Neural cell (in vitro differentiated cells): ENCODE data around the gene PPHLN1. TPM values are rescaled to one million over a fixed set of nuclear protein-coding genes. Genes with fewer than 3 reads are reported as not detected.
"Not testable (repeated sequence)": the region's sequence is repeated elsewhere in the genome, so short reads cannot be mapped to it uniquely, and the experiment has no call there.

Experiments used
- H2AFZ ChIP-seq: fragments of 200-600, 300-800 bp; sonication (generic), shearing (Covaris generic); 2 replicates; pipeline ENCODE4 v1.6.0; 2014; ENCODE audit warnings: low read depth, mild to moderate bottlenecking, antibody characterized with exemption, low read length, moderate library complexity
- H3F3A ChIP-seq: fragments of 200-600 bp; shearing (Covaris generic); 2 replicates; pipeline ENCODE4 v1.6.1; 2016; ENCODE audit warnings: mild to moderate bottlenecking, moderate library complexity, mixed read lengths, antibody characterized with exemption, low read length; ENCODE audit not compliant: insufficient read depth, poor library complexity, severe bottlenecking
- H3K27ac ChIP-seq: fragments of 200-600, 300-800 bp; sonication (generic), shearing (Covaris generic); 2 replicates; pipeline ENCODE4 v1.5.1; 2014; ENCODE audit warnings: mild to moderate bottlenecking, low read length, moderate library complexity
- H3K27me3 ChIP-seq: fragments of 300-800, 200-600 bp; sonication (generic), shearing (Covaris generic); 2 replicates; pipeline ENCODE4 v1.6.0; 2014; ENCODE audit warnings: mild to moderate bottlenecking, low read depth, low read length, moderate library complexity; ENCODE audit not compliant: insufficient read depth
- H3K36me3 ChIP-seq: fragments of 300-800, 200-600 bp; sonication (generic), shearing (Covaris generic); 2 replicates; pipeline ENCODE4 v1.5.1; 2014; ENCODE audit warnings: mild to moderate bottlenecking, antibody characterized with exemption, low read length, moderate library complexity; ENCODE audit not compliant: insufficient read depth
- H3K4me2 ChIP-seq: fragments of 300-800, 200-600 bp; sonication (generic), shearing (Covaris generic); 2 replicates; pipeline ENCODE4 v1.6.0; 2014; ENCODE audit warnings: mild to moderate bottlenecking, low read length
- H3K4me3 ChIP-seq: fragments of 300-800, 200-600 bp; sonication (generic), shearing (Covaris generic); 2 replicates; pipeline ENCODE4 v1.5.1; 2014; ENCODE audit warnings: mild to moderate bottlenecking, low read length, moderate library complexity
- H3K79me2 ChIP-seq: fragments of 200-600 bp; shearing (Covaris generic); replicated peaks from 2 replicates; pipeline ENCODE4 v1.6.0; 2014; ENCODE audit warnings: mild to moderate bottlenecking, low read length, moderate library complexity; ENCODE audit not compliant: insufficient read depth
- H3K9ac ChIP-seq: fragments of 300-800, 200-600 bp; sonication (generic), shearing (Covaris generic); 2 replicates; pipeline ENCODE4 v1.6.1; 2016; ENCODE audit warnings: mild to moderate bottlenecking, low read length, mixed read lengths
- H3K9me2 ChIP-seq: fragments of 200-600 bp; shearing (Covaris generic); 2 replicates; pipeline ENCODE4 v1.6.1; 2016; ENCODE audit warnings: mild to moderate bottlenecking, low read length, mixed read lengths; ENCODE audit not compliant: insufficient read depth
- H3K9me3 ChIP-seq: fragments of 200-600, 300-800 bp; sonication (generic), shearing (Covaris generic); 2 replicates; pipeline ENCODE4 v1.6.1; 2016; ENCODE audit warnings: mild to moderate bottlenecking, mixed run types, low read length, moderate library complexity, mixed read lengths
- H4K20me1 ChIP-seq: fragments of 200-600 bp; shearing (Covaris generic); 2 replicates; pipeline ENCODE4 v1.6.1; 2016; ENCODE audit warnings: mild to moderate bottlenecking, mixed run types; ENCODE audit not compliant: insufficient read depth
- EP300 ChIP-seq: fragments of 450-650 bp; conservative IDR thresholded peaks from 2 replicates; pipeline ENCODE4 v1.6.1; 2014; ENCODE audit warnings: antibody characterized with exemption, mild to moderate bottlenecking, moderate library complexity; ENCODE audit not compliant: poor library complexity, severe bottlenecking
- EZH2 ChIP-seq: fragments of 200-600, 300-800 bp; shearing (Covaris generic), sonication (generic); IDR thresholded peaks from 2 replicates; pipeline ENCODE4 v1.6.1; 2014; ENCODE audit warnings: antibody characterized with exemption, low read length, borderline replicate concordance, mild to moderate bottlenecking; ENCODE audit not compliant: insufficient read depth, poor library complexity, severe bottlenecking
- MXI1 ChIP-seq: fragments of 450-650 bp; conservative IDR thresholded peaks from 2 replicates; pipeline ENCODE4 v1.6.1; 2014; ENCODE audit warnings: antibody characterized with exemption, mild to moderate bottlenecking; ENCODE audit not compliant: poor library complexity, severe bottlenecking
- POLR2AphosphoS5 ChIP-seq: IDR thresholded peaks from 2 replicates; pipeline ENCODE4 v1.6.1; 2012
- RAD21 ChIP-seq: fragments of 450-650 bp; conservative IDR thresholded peaks from 2 replicates; pipeline ENCODE4 v1.6.1; 2014; ENCODE audit warnings: antibody characterized with exemption, mild to moderate bottlenecking, moderate library complexity
- REST ChIP-seq: IDR thresholded peaks from 2 replicates; pipeline ENCODE4 v1.6.1; 2012; ENCODE audit warnings: borderline replicate concordance
- SMC3 ChIP-seq: fragments of 450-650 bp; conservative IDR thresholded peaks from 2 replicates; pipeline ENCODE4 v1.6.1; 2014; ENCODE audit warnings: antibody characterized with exemption, mild to moderate bottlenecking, moderate library complexity; ENCODE audit not compliant: poor library complexity
- TAF1 ChIP-seq: IDR thresholded peaks from 2 replicates; pipeline ENCODE4 v1.6.1; 2012; ENCODE audit warnings: low read depth
- polyA plus RNA-seq: library from polyadenylated mRNA; depleted of rRNA; stranded (reverse); fragments of >200 nt; gene quantifications from 2 replicates; pipeline ENCODE4 v1.2.3, GENCODE V29; 2014
- TF ChIP-seq, protein P1 (sequence below): fragments of 450-650 bp; IDR thresholded peaks from 2 replicates; pipeline ENCODE4 v1.5.1; 2014; ENCODE audit warnings: antibody characterized with exemption, mild to moderate bottlenecking, moderate library complexity; ENCODE audit not compliant: poor library complexity, severe bottlenecking

PPHLN1 gene
- polyA plus RNA-seq, 1 donor from 2014 or later: 192 TPM

- Histone ChIP-seq H3F3A (no peaks in the 10 kb centered on the region), H3K4me2 (no peak overlapping the region), H3K9me3 (no peaks in the 10 kb centered on the region)
Measured at GRCh38 chr12:42386308-42386707, 60.3 kb downstream of the PPHLN1 start.

DNA sequence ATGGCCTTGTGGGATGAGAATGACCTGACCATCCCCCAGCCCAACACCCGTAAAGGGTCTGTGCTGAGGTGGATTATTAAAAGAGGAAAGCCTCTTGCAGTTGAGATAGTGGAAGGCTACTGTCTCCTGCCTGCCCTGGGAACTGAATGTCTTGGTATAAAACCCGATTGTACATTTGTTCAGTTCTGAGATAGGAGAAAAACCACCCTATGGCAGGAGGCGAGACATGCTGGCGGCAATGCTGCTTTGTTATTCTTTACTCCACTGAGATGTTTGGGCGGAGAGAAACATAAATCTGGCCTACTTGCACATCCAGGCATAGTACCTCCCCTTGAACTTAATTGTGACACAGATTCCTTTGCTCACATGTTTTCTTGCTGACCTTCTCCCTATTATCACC is 62.1 kb downstream of the PPHLN1 start:
- not testable (repeated sequence) for H3K27me3 ChIP-seq, H3F3A ChIP-seq, H3K4me2 ChIP-seq, H3K4me3 ChIP-seq, H3K9me3 ChIP-seq, H3K9me2 ChIP-seq, H4K20me1 ChIP-seq, H3K79me2 ChIP-seq, H2AFZ ChIP-seq, H3K36me3 ChIP-seq, H3K9ac ChIP-seq, H3K27ac ChIP-seq

More at GRCh38 chr12:42386308-42386707, 60.3 kb downstream of the PPHLN1 start:
- Histone ChIP-seq H2AFZ (no peak overlapping the region), H3K79me2 (no peaks in the 10 kb centered on the region), H3K4me3 (no peak overlapping the region), H3K27ac (no peak overlapping the region), H3K9me2 (no peaks in the 10 kb centered on the region), H3K27me3 (no peaks in the 10 kb centered on the region), H4K20me1 (no peaks in the 10 kb centered on the region), H3K36me3 (no peaks in the 10 kb centered on the region), H3K9ac (no peak overlapping the region)
- TF ChIP-seq, protein P1, sequence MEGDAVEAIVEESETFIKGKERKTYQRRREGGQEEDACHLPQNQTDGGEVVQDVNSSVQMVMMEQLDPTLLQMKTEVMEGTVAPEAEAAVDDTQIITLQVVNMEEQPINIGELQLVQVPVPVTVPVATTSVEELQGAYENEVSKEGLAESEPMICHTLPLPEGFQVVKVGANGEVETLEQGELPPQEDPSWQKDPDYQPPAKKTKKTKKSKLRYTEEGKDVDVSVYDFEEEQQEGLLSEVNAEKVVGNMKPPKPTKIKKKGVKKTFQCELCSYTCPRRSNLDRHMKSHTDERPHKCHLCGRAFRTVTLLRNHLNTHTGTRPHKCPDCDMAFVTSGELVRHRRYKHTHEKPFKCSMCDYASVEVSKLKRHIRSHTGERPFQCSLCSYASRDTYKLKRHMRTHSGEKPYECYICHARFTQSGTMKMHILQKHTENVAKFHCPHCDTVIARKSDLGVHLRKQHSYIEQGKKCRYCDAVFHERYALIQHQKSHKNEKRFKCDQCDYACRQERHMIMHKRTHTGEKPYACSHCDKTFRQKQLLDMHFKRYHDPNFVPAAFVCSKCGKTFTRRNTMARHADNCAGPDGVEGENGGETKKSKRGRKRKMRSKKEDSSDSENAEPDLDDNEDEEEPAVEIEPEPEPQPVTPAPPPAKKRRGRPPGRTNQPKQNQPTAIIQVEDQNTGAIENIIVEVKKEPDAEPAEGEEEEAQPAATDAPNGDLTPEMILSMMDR: no peak
- TF ChIP-seq RAD21 (no peak), REST (no peak)

- no peaks in the 10 kb centered on the region for H3K9me2 ChIP-seq
- no peak overlapping the region for H2AFZ ChIP-seq
- no peak overlapping the region for H3K4me2 ChIP-seq
- TF ChIP-seq RAD21: no peak
- no peak for TF ChIP-seq MXI1
- TF ChIP-seq, protein P1: no peak
- TF ChIP-seq EZH2: no peak
- no peak for TF ChIP-seq TAF1
- TF ChIP-seq SMC3: no peak
- no peak for TF ChIP-seq POLR2AphosphoS5
- no peak for TF ChIP-seq REST
- no peak for TF ChIP-seq EP300
- no peaks in the 10 kb centered on the region for H3K27me3 ChIP-seq
- no peaks in the 10 kb centered on the region for H3K9me3 ChIP-seq
- no peak overlapping the region for H3K4me3 ChIP-seq
- no peaks in the 10 kb centered on the region for H4K20me1 ChIP-seq
- no peaks in the 10 kb centered on the region for H3K79me2 ChIP-seq
- H3K9ac ChIP-seq: no peak overlapping the region
- no peaks in the 10 kb centered on the region for H3F3A ChIP-seq
- H3K36me3 ChIP-seq: peaks cover 5% of the 10 kb centered on the region
- no peak overlapping the region for H3K27ac ChIP-seq
Measured at GRCh38 chr12:42394429-42394828, 68.5 kb downstream of the PPHLN1 start.
